Measurements from ENCODE around the gene WFDC9.
A peak's percentile ranks its signal among the peaks of the same experiment; 100 is the strongest.
"Not testable (repeated sequence)": the region's sequence is repeated elsewhere in the genome, so short reads cannot be mapped to it uniquely, and the experiment has no call there.

The WFDC9 gene

DNA sequence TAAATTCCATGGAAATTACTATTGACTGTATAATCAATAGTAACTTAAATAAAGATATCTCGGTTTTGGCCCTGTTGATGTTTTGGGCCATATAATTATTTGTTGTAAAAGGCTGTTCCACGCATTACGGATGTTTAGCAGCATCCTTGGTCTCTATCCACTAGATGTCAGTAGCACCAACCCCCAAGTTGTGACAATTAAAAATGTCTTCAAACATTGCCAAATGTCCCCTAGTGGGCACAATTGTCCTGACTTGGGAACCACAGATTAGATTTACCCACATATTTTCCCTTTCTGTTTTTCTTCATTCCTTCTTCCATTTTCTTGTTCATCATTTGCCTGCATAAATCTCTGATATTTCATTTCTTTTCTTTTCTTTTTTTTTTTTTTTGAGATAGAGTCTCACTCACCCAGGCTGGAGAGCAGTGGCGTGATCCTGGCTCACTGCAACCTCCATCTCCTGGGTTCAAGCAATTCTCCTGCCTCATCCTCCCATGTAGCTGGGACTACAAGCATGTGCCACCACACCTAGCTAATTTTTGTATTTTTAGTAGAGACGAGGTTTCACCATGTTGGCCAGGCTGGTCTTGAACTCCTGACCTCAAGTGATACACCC lies 38.4 kb downstream of the WFDC9 start:
- peak; percentile 43 for DNase-seq (ENCODE audit: low spot score)

DNA sequence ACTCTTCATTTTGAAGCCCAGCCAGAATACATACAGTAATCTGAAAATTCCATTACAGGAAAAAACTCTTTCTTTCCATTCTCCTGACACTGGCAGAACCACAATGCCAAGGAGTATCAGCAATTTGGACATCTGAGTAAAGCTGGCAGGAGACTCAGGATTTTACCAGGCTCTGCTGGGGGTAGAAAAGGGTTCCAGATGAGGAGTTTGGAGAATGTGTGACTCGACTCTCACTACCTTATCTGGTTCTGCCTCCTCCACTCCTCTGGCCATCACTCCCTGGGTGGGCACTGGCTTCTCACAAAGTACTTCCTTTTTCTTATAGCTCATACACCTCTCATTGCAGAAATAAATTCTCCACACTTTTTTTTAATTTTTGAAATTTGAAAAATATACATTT lies 41.4 kb downstream of the WFDC9 start:
- DNase-seq (ENCODE audit: low spot score) = no peak

DNA sequence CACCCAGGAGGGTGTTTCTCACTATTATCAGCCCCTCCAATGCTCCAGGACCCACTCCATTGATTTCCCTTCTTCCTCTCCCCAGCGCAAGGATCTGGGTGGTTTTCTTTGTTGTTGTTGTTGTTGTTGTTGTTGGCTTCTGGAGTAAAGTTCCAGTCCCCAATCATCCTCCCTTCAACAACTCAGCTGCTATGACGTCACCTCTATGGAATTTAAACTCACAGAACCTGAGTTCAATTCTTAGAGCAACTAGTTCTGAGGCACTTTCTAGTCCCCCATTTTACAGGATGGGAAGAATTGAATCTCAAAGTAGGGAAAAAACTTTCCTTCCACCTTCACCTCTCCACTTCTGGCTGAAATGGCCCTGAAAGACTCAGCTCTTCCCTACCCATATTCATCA lies 42.3 kb downstream of the WFDC9 start:
- DNase-seq (ENCODE audit: low spot score) = no peak

DNA sequence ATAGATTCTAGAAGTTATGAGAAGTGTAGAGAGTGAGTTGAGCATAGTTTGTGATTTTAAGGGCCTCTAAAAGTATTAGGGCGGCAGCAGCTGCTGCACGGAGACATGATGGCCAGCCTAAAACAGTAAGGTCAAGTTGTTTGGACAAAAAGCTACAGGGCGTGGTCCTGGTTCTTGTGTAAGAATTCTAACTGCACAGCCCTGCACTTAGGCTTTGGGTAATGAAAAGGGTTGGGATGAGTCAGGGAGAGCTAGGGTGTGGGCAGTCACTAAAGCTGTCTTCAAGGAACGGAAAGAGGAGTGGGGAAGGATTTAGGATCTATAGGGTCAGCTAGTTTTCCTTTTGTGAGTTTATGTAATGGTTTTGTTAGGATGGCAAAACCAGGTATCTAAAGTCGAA lies 45.1 kb downstream of the WFDC9 start:
- DNase-seq (ENCODE audit: low spot score) = not testable (repeated sequence)

DNA sequence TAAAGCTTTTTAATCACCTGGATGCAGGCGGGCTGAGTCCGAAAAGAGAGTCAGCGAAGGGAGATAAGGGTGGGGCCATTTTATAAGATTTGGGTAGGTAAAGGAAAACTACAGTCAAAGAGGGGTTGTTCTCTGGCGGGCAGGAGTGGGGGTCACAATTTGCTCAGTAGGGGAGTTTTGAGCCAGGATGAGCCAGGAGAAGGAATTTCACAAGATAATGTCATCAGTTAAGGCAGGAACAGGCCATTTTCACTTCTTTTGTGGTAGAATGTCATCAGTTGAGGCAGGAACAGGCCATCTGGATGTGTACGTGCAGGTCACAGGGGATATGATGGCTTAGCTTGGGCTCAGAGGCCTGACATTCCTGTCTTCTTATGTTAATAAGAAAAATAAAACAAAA lies 46.8 kb downstream of the WFDC9 start:
- DNase-seq (ENCODE audit: low spot score) = not testable (repeated sequence)

DNA sequence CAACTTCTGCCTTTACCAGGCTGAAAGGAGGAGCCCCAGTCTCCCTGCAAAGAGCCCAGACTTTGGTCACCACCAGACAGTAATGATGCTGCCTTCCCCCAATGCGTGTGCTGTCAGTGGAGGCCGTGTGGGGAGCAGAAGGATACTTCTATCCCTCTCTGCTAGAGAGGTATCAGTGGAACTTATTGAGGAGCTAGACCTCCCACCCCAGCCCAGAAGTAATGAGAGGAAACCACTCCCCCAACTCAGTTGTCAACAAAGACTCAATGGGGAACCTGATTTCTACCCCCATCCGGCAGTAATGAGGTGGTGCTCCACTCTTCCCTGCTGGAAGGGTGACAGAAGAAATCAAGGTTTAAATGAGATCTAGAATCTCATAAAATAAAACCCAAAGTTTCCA lies 47.6 kb downstream of the WFDC9 start:
- peak; percentile 32 for DNase-seq (ENCODE audit: low spot score)

DNA sequence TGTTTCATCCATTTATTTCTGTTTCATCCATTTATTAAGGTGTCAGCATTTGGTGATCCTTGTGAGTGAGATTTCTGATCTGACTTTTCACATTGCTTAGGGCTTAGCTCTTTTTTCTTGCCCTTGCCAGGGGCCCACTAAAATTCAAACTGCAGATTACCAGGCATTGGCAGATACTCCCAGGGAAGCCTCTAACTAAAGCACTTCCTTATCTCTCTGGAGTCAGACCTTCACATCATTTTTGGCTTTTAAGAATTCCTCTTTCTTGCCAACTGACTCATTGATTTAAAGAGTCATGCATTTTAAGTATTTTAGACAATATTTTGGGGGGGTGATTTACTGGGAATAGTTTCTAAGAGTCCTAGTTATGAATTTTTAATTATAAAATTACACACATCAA lies 49.4 kb downstream of the WFDC9 start:
- no peak for DNase-seq (ENCODE audit: low spot score)

DNA sequence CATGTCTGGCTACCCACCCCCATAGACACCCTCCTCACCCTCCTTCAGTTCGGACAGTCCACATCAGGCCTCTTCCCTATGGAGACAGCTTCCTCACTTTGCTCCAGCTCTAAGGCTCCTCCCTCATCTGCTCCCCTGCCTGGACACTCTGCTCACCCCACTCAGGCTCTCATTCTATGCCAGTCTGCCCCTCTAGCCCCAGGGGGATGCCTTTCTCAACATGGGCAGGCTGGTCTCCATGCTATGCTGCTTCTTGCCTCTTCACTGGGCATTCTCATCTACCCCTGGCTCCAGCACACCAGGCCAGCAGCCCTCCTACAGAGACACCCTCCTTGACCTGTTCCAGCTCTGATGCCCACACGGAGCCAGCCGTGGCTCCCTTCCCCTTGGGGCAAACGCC lies 51.9 kb downstream of the WFDC9 start, which contains the start of gene WFDC8:
TSS of gene WFDC8 (minus strand) at position 101 of the 400 bp plus-strand sequence. CDS start at position 64, 37 bp downstream.
- DNase-seq (ENCODE audit: low spot score) = no peak

DNA sequence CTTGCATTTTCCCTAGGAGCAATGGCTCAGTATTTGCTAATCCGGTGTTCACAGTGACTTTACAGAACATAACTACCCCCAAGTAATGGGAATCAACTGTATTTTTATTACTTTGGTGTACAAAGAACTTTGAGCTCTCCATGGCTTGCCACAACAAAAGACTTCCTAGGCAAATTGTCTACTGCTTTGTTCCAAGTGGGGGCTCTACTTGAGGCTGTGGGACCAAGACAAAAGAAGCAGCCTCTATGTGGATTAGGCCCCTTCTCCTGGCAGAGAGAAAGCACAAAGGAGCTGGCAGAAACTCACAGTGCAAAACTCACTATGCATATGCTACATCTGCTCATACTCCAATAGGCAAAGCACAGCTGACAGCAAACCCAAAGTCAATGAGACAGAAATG lies 52.9 kb downstream of the WFDC9 start:
- DNase-seq (ENCODE audit: low spot score) = peak; percentile 45

DNA sequence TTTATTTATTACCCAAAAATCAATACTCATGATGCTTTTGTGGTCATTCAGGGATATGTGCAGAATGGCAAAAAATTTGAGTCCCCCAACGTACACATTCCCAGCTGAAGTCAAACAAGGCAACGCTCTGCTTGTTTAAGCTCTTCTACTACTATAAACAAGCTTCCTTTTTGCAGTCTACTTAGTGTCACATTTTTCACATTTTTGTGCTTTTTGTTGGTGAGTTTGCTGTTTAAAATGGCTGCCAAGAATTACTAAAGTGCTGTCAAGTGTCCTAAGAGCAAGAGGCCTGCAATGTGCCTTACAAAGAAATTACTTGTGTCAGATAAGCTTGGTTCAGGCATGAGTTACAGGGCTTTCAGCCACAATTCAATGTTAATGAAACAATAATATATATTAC lies 54.1 kb downstream of the WFDC9 start:
- no peak for DNase-seq (ENCODE audit: low spot score)

DNA sequence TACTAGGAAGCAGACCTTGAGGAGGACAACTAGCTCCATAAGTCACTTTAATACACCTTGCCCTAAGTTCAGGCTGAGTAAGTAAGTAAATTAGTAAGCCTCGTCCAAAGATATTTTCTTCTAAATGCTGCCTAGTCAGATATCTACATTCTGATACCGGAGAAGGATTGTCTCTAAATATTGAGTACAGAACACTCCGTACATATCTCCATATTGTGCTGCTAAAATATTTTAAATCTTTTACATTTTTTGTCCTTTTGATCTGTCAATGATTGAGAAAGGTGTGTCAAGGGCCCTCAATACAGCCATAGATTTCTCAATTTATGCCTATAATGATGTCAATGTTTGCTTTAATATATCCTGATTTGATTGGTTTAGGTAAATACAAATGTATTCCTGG lies 55.2 kb downstream of the WFDC9 start:
- no peak for DNase-seq (ENCODE audit: low spot score)

DNA sequence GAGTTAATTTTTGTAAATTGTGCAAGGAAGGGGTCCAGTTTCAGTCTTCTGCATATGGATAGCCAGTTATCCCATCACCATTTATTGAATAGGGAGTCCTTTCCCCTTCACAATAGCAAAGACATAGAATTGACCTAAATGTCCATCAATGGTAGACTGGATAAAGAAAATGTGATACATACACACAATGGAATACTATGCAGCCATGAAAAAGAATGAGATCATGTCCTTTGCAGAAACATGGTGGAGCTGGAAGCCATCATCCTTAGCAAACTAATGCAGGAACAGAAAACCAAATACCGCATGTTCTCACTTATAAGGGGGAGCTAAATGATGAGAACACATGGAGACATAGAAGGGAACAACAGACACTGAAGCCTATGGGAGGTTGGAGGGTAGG lies 61.4 kb downstream of the WFDC9 start:
- not testable (repeated sequence) for DNase-seq (ENCODE audit: low spot score)

DNA sequence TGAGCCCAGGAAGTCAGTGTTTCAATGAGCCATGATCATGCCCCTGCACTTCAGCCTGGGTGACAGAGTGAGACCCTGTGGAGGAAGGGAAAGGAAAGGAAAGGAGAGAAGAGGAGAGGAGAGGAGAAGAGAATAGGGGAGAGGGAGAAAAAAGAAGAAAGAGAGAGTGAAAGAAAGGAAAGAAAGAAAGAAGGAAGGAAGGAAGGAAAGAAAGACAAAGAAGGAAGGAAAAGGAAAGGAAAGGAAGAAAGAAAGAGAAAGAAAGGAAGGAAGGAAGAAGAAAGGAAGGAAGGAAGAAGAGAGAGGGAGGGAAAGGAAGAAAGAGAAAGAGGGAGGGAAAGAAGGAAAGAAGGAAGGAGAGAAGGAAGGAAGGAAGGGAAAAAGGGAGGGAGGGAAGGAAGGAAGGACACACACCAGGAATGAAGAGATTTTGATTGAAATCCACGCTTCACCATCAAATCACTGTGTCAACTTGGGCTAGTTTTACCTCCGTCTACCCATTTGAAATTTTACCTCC lies 66.3 kb downstream of the WFDC9 start:
- no peak for DNase-seq (ENCODE audit: low spot score)
